ENCODE results near the gene ARMS2.

Gene ARMS2

GRCh38 chr10:122454603-122455080 lies at the start of gene ARMS2:
TSS of gene ARMS2 (plus strand) at chr10:122454653. CDS start at chr10:122454728, 75 bp downstream.
- H3K36me3 ChIP-seq, result no peaks in the 10 kb centered on the region
- H3K27ac ChIP-seq, result no peak within 1 kb of the TSS
- H3K9me3 ChIP-seq, result no peaks in the 10 kb centered on the region
- no peak for TF ChIP-seq CTCF (IDR thresholded peaks at IDR 0.05)
- no peaks in the 10 kb centered on the region for H3K4me1 ChIP-seq (ENCODE audit: control insufficient read depth in 1 of 2, insufficient read depth in 1 of 2, low read depth in 1 of 2, low read length in 1 of 2)
- H3K4me3 ChIP-seq (ENCODE audit: low read depth in 1 of 2, low read length in 1 of 2), result no peak within 1 kb of the TSS
- peaks cover 66% of the 10 kb centered on the region for H3K27me3 ChIP-seq

GRCh38 chr10:122407375-122408125 lies 46.9 kb upstream of the ARMS2 start:
- Histone ChIP-seq H3K4me1 (ENCODE audit: control insufficient read depth in 1 of 2, insufficient read depth in 1 of 2, low read depth in 1 of 2, low read length in 1 of 2) (no peaks in the 10 kb centered on the region), H3K9me3 (no peaks in the 10 kb centered on the region), H3K27me3 (no peaks in the 10 kb centered on the region), H3K4me3 (ENCODE audit: low read depth in 1 of 2, low read length in 1 of 2) (no peak overlapping the region), H3K27ac (no peak overlapping the region), H3K36me3 (no peaks in the 10 kb centered on the region)
- TF ChIP-seq CTCF (IDR thresholded peaks at IDR 0.05), result no peak

GRCh38 chr10:122413327-122413726 lies 41.1 kb upstream of the ARMS2 start:
- Histone ChIP-seq H3K4me3 (ENCODE audit: low read depth in 1 of 2, low read length in 1 of 2) (no peak overlapping the region), H3K27me3 (no peaks in the 10 kb centered on the region), H3K4me1 (ENCODE audit: control insufficient read depth in 1 of 2, insufficient read depth in 1 of 2, low read depth in 1 of 2, low read length in 1 of 2) (peaks cover 0 to 14% of the 10 kb centered on the region in 2 experiments), H3K36me3 (no peaks in the 10 kb centered on the region), H3K9me3 (no peaks in the 10 kb centered on the region), H3K27ac (no peak overlapping the region)
- no peak for TF ChIP-seq CTCF (IDR thresholded peaks at IDR 0.05)

- no peak overlapping the region for H3K27ac ChIP-seq
- H3K9me3 ChIP-seq, result no peaks in the 10 kb centered on the region
- peaks cover 0 to 17% of the 10 kb centered on the region in 2 experiments for H3K4me1 ChIP-seq (ENCODE audit: control insufficient read depth in 1 of 2, insufficient read depth in 1 of 2, low read depth in 1 of 2, low read length in 1 of 2)
- H3K4me3 ChIP-seq (ENCODE audit: low read depth in 1 of 2, low read length in 1 of 2), result no peak overlapping the region
- H3K27me3 ChIP-seq, result no peaks in the 10 kb centered on the region
- H3K36me3 ChIP-seq, result no peaks in the 10 kb centered on the region
- TF ChIP-seq CTCF (IDR thresholded peaks at IDR 0.05), result no peak
Observed at GRCh38 chr10:122417667-122418066, 36.8 kb upstream of the ARMS2 start.

GRCh38 chr10:122419016-122419415 lies 35.4 kb upstream of the ARMS2 start:
- H3K27ac ChIP-seq, result no peak overlapping the region
- H3K4me1 ChIP-seq (ENCODE audit: control insufficient read depth in 1 of 2, insufficient read depth in 1 of 2, low read depth in 1 of 2, low read length in 1 of 2), result peaks cover 0 to 19% of the 10 kb centered on the region in 2 experiments
- no peaks in the 10 kb centered on the region for H3K36me3 ChIP-seq
- H3K9me3 ChIP-seq, result no peaks in the 10 kb centered on the region
- H3K27me3 ChIP-seq, result no peaks in the 10 kb centered on the region
- TF ChIP-seq CTCF (IDR thresholded peaks at IDR 0.05), result no peak
- no peak overlapping the region for H3K4me3 ChIP-seq (ENCODE audit: low read depth in 1 of 2, low read length in 1 of 2)

All from neutrophil (primary cell).